Measurements from ENCODE around the gene IKZF5.

DNA sequence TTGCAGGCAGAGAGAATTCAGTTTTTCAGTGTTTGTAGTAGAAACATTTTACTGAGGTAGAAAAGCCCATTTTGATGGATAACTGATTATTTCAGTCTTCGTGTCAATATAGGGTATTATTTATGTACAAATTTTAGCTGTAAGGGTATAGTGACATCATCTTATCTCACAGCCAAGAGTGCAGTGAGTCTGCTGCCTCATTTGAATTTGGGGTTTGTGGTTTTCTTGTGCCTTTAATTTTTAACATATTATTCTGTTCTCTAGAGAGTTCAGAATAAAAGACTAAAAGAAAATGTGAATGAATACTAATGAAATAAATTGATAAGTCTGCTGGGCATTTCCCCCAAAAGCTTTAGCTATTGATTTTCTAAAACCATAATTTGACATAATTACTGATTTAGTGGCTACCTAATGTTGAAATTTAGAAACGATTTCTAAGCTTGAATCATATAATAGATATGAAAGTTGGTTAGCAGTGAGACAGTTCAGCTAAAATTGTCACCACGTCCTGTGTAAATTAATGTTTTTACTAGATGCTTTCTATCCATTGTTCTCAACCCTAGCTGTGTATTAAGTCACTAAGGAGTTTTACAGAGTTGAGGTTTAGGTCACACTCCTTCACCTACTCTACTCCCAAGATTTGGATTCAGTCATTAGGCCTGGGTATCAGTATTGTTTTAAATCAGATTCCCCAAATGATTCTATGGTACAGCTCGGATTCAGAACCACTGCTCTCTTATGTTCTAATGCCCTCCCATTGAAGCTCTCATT lies 37.6 kb upstream of the IKZF5 start:
- no peak for TF ChIP-seq EZH2 (IDR thresholded peaks at IDR 0.05; ENCODE audit: insufficient read depth, poor library complexity, severe bottlenecking)
- no peak for TF ChIP-seq EZH2phosphoT487 (IDR thresholded peaks at IDR 0.05; ENCODE audit: insufficient read depth, low read depth)
